Ishikawa (cell line): ENCODE measurements around the gene CD226.

ENCODE experiments used
- CEBPB ChIP-seq: IDR thresholded peaks from 2 replicates; pipeline ENCODE4 v1.6.1; 2012
- CREB1 ChIP-seq: IDR thresholded peaks from 2 replicates; pipeline ENCODE4 v1.6.1; 2012; ENCODE audit warnings: low read depth
- EGR1 ChIP-seq: IDR thresholded peaks from 2 replicates; pipeline ENCODE4 v1.6.1; 2012
- EP300 ChIP-seq: IDR thresholded peaks from 2 replicates; pipeline ENCODE4 v1.6.1; 2012; ENCODE audit warnings: borderline replicate concordance
- FOXM1 ChIP-seq: IDR thresholded peaks from 2 replicates; pipeline ENCODE4 v1.6.1; 2012; ENCODE audit warnings: low read depth, borderline replicate concordance
- NFIC ChIP-seq: IDR thresholded peaks from 2 replicates; pipeline ENCODE4 v1.6.1; 2012
- RAD21 ChIP-seq: IDR thresholded peaks from 2 replicates; pipeline ENCODE4 v1.6.1; 2012; ENCODE audit warnings: low read depth
- REST ChIP-seq: IDR thresholded peaks from 2 replicates; pipeline ENCODE4 v1.6.1; 2012; ENCODE audit warnings: low read depth, mild to moderate bottlenecking
- TAF1 ChIP-seq: IDR thresholded peaks from 2 replicates; pipeline ENCODE4 v1.6.1; 2012; ENCODE audit warnings: low read depth, mild to moderate bottlenecking
- TCF12 ChIP-seq: IDR thresholded peaks from 2 replicates; pipeline ENCODE4 v1.6.1; 2012; ENCODE audit warnings: low read depth
- TEAD4 ChIP-seq: IDR thresholded peaks from 2 replicates; pipeline ENCODE4 v1.6.1; 2012
- USF1 ChIP-seq: IDR thresholded peaks from 2 replicates; pipeline ENCODE4 v1.6.1; 2012
- YY1 ChIP-seq: IDR thresholded peaks from 2 replicates; pipeline ENCODE4 v1.6.1; 2012; ENCODE audit warnings: low read depth
- ZBTB7A ChIP-seq: IDR thresholded peaks from 2 replicates; pipeline ENCODE4 v1.6.1; 2012; ENCODE audit warnings: low read depth
- TF ChIP-seq, protein P1 (sequence below): IDR thresholded peaks from 2 replicates; pipeline ENCODE4 v1.6.1; 2012

The CD226 gene

DNA sequence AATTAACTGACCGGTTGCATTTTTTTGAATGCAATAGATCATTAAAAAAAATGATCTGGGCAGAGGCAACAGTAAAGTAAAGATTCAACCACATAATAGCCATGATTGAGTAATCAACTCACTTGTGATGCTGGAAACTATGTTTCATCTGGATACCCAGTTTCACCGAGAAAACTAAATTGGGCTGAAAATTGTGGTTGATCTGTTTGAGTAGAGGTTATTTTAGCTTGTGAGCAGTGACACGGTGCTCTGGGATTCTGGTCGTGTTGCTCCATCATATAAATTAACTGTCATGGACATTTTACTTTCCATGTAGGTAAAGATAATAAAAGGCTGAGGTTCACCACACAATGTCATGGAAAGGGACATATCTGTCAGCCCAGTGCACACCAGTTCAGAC lies 58.7 kb downstream of the CD226 start:
- TF ChIP-seq EGR1 (no peak), NFIC (no peak), TCF12 (no peak), TEAD4 (no peak), CEBPB (no peak)
- TF ChIP-seq, protein P1, sequence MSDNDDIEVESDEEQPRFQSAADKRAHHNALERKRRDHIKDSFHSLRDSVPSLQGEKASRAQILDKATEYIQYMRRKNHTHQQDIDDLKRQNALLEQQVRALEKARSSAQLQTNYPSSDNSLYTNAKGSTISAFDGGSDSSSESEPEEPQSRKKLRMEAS = no peak

DNA sequence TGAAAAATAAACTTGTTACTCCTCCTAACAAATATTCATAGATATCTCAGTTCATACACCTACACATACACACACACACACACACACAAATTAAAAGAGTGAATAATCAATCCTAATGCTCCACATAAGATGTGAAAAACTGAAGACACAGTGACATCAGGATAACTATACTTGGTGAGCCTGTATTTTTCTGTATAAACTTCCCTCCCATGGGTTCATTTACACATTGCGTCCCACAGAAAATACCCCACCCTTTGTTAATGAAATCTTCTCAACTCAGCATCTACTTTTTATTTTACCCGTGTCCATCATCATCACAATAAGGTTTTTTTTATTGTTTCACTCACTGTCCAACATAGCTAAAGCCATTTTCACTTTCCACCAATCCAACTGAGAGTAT lies 60.4 kb downstream of the CD226 start:
- TF ChIP-seq YY1 (no peak), USF1 (no peak)

DNA sequence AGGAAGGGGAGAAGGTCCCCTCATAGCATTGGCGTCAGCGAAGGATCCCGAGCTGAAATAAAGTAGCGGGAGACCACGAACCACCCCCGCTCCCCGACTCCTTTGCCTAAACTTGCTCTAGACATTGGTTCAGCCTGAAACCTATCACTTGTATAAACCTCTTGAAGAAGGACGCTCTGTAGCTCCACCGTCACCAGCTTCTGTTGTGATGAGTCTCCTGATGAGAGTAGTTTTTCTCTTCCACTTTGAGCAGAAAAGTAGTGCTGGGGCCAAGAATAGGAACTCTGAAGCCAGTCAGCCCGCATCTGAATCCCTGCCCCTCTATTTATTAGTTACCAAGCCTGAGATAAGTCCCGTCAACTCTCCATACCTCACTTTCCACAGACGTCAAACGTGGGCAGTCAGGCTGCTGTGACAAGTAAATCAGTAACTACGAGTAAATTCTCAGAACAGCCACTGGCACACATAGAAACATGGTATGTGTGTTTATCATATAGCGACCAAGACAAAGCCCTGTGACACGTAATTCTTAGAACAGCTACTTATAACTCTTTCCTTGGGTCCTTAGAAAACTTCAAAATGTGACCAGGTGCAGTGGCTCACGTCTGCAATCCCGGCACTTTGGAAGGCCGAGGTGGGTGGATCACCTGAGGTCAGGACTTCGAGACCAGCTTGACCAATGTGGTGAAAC lies 61.7 kb downstream of the CD226 start:
- TF ChIP-seq TEAD4 = no peak
- TF ChIP-seq TAF1 = no peak
- TF ChIP-seq REST = no peak
- no peak for TF ChIP-seq CEBPB
- TF ChIP-seq EP300 = no peak
- TF ChIP-seq, protein P1 = no peak
- no peak for TF ChIP-seq TCF12

DNA sequence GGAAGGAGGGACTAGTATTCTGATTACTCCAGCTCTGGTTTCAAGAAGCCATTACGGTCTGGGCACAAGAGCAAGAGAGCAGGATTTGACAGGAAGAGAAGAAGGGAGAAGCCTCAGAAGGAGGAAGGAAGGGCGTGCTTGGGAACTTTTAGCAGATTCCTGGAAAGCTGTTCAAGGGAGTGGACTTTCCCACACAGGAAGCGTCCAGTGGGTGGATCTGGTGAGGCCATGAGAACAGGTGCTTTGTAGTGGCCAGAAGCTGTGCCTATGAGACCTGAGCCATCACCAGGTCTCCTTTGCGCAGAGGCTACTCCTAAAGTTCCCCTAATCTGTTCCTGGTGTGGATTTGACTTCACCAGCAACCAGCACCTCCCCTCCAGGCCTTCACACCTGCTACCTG lies 62.3 kb downstream of the CD226 start:
- TF ChIP-seq FOXM1 = no peak
- TF ChIP-seq RAD21 = no peak
- TF ChIP-seq EP300 = no peak
- no peak for TF ChIP-seq CEBPB
- no peak for TF ChIP-seq REST
- TF ChIP-seq USF1 = no peak
- TF ChIP-seq CREB1 = no peak

GRCh38 chr18:69883781-69884180 lies 63.9 kb downstream of the CD226 start:
- TF ChIP-seq YY1 (no peak), TEAD4 (no peak), ZBTB7A (no peak), RAD21 (no peak), USF1 (no peak), NFIC (no peak), CEBPB (no peak), EP300 (no peak), REST (no peak), TAF1 (no peak), CREB1 (no peak), TCF12 (no peak), EGR1 (no peak), FOXM1 (no peak)
- TF ChIP-seq, protein P1 = no peak
